Left renal pelvis (tissue), 4 donors: Measurements from ENCODE around the gene WBP1L. TPM values are rescaled to one million over a fixed set of nuclear protein-coding genes. Genes with fewer than 3 reads are reported as not detected.
"Not testable (repeated sequence)": the region's sequence is repeated elsewhere in the genome, so short reads cannot be mapped to it uniquely, and the experiment has no call there.

Experiments used
- DNase-seq, 4 donors: peaks; one replicate each; pipeline ENCODE4 v3.0.0-alpha.2; 2013; ENCODE audit warnings: low read depth in 4 of 4, low spot score in 3 of 4
- polyA plus RNA-seq, 4 donors: library from polyadenylated mRNA; unstranded; fragments of 120-200 nt; gene quantifications; one replicate each; pipeline ENCODE4 v1.2.1, GENCODE V29; 2013; ENCODE audit not compliant: insufficient read length in 4 of 4

Gene WBP1L
- polyA plus RNA-seq, 4 donors = 46.6 to 57.6 (median 47.6) TPM

DNA sequence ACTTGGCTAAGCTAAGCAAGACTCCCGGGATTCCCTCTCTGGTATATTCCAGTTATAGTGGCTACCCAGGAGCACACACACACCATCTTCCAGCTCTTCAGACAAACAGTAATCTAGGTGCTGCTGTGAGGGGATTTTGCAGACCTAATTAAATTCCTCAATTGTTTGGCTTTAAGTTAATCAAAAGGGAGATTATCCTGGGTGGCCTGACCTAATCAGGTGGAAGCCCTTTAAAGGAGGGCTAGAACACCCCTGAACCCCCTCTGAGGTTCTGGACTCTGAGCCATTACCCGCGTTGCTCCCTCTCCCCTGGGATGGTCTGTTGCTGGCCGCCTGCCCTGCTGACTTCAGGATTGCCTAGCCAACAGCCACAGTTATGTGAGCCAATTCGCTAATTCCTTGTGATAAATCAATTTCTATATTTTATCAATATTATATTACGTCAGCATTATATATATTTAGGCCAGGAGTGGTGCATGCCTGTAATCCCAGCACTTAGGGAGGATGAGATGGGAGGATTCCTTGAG is 22.9 kb upstream of the WBP1L start:
- DNase-seq = no peak

DNA sequence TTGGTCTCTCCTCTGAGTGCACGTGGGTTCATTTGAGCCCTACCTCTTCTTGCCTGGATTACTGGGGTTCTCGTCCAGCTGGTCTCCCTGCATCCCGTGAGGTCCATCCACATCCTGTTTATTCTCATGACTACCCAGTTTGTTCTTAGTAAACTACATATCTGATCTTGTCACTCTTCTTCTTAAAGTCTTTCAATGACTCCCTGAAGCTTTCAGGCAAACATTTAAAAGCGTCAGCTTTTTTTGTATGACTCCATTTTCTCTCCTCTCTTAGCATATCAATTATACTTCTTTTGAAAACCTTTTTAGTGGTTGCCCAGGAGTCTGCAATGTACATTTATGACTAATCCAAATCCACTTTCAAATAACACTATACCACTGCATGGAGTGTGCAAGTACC is 21.8 kb upstream of the WBP1L start:
- no peak for DNase-seq

DNA sequence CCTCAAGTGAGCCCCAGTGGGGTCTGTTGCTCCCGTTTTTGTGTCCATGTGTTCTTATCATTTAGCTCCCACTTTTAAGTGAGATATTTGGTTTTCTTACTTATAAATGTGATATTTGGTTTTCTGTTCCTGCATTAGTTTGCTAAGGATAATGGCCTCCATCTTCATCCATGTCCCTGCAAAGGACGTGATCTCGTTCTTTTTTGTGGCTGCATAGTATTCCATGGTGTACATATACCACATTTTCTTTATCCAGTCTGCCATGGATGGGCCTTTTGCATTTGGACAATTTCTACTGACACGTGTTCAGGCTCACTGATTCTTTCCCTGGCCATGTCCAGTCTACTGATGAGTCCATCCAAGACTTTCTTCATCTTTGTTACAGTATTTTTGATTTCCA is 19.8 kb upstream of the WBP1L start:
- no peak for DNase-seq

DNA sequence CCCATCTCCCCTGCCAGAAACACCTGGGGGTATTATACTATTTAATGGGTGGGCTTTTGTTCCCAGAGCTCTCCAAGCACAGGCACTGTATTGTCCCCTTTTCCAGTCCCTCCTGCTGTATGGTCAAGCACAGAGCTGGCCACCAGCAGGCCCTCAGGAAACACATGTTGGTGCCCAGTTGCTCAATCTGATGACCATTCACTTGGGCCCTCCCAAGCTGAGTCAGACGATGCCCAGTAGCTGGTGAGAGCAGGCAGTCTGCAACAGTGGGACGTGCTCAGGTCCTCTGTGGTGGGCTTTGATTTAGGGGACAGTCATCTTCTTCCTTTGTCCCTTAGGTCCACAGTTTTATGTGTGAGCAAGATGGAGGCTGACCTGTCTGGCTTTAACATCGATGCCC is 17.5 kb upstream of the WBP1L start:
- no peak for DNase-seq

DNA sequence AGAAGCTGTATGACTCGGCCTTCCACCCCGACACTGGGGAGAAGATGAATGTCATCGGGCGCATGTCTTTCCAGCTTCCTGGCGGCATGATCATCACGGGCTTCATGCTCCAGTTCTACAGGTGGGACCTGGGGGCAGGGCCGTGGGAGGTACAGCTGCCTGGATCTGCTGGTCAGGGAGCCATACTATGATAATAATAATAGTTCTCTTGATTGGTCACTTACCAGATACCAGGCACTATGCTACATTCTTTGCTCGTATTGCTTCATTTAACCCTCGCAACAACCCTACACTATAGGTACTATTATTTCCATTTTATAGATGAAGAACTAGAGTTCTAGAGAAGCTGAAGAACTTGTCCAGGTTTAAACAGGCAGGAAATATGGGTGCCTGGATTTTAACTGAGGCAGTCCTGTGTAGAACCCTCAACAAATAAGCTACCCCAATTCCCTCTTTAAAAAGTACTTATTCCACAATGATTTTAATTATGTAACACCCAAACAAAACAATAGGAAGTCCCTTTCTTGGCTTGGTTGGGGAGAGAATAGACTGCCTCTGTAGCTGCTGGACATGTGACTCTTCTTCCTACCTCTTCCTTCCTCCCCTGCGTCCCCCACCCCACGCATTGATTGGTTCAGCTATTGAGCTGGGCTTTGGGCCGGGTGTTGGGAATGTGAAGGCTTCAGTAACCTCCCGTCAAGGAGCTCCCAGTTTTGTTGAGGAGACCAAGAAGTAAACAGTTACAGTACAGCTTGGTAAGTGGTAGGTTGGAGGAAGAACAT is 16.5 kb upstream of the WBP1L start:
- DNase-seq = no peak

DNA sequence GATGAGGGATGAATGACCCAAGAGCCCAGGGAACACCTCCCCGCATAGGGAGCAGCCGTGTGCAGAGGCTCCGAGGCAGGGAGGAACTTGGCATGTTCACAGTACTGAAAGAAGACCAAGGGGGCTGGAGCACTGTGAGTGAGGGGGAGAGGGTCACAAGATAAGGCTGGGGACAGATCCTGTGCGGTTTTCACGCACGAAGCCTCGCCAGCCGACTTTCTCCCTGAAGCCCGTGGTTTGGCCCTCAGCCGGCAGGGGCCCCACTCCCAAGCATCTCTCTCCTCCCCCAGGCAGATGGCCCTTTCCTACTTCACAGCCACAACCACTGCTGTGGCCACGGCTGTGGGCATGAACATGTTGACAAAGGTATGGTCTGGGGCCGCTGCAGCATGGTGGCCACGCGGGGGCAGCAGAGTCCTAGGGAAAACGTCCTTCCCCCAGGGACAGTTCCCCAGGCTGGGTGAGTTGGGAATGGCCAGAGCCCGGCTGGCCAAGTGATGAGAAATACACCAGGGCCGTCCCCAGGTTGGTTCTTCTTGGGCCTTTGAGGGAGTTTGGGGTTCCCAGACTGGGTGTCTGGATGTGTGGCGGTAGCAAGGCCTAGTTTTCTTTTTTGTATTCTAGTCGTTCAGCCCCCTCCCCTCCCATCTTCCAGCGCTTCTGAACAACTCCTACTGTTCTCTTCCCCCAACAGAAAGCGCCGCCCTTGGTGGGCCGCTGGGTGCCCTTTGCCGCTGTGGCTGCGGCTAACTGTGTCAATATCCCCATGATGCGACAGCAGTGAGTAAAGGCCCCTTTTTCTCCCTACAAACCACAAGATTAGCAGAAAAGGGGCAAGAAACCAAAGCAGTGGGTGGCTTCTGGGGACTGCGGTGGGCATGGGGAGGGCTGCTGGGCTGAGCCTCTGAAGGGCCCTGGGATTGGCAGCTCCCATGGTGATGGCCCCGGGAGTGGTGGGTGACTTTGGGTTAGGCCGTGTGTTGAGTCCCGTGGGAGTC is 14.4 kb upstream of the WBP1L start:
- DNase-seq = peak in 2 of 4 donors; percentile 59 to 63

DNA sequence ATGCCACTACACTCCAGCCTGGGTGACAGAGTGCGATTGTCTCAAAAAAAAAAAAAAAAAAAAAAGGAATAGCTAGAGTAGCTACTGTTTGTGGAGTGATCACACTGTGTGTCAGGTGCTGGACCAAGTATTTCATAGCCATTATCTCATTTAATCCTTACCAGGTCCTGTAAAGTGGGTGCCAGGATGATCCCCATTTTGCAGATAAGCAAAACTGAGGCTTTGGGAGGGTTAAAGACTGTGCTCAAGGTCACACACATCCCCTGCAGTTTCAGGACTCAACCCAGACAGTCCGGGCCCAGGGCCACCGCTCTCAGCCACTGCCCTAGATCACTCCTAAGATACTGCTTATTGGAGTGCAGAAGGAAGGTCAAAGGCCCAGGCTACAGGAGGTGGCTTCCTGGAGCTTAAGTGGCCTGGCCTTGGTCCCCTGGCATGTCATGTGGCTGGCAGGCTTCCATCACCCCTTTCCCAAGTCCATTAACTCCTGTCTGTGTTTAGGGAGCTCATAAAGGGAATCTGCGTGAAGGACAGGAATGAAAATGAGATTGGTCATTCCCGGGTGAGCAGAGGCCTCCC is 12.4 kb upstream of the WBP1L start:
- DNase-seq = no peak

DNA sequence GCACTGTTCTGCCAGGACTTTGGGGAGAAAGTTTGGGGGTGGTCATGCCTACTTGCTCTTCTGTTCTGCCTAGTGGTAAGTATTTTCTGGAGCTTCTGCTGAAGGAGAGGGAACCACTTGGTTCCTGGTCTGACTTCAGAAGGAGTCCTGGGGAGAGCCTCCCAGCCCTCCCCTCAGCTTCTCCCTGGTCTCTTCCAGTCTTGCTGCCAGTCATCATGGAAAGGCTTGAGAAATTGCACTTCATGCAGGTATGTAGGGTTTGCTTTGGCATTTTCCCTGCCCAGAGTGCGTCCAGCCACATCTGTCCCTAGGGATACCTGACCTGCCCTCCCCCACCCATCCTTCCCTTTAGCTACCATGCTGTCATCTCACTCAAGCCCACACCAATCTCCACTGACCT is 11.1 kb upstream of the WBP1L start:
- DNase-seq = no peak

DNA sequence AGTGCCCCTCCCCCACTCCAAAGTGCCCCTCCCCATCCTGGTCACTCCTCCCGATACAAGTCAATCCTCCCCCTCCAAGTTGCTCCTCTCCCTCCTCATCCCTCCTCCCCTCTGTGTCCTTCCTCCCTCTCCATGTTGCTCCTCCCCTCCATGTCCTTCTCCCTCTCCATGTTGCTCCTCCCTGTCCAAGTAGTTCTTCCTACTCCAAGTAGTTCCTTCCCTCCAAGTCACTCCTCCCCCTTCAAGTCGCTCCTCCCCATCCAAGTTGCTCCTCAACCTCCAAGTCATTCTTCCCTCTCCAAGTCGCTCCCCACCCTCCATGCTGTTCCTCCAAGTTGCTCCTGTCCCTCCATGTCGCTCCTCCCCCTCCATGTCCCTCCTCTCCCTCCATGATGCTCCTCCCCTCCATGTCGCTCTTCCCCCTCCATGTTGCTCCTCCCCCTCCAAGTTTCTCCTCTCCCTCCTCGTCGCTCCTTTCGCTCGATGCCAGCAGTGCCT is 8.6 kb upstream of the WBP1L start:
- DNase-seq = no peak

DNA sequence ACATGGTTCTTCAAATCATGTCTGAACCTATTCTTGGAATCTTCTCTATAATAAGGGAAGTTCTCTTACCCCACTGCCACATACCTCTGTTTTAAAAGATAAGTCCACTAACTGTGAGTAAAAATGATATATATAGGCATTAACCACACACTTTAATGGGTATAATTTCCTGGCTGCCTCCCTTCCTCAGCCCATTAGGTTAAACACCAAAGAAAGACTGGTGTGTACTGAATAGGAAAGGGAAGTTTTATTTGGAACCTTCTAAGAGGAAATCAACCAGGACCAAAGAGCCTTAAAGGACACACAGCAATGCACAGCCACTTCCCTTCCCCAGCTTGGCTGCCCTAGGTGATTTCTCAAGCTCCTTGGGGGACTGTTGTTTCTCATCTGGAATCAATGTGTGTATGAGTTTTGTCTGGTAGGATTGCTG is 5.0 kb upstream of the WBP1L start:
- no peak for DNase-seq

DNA sequence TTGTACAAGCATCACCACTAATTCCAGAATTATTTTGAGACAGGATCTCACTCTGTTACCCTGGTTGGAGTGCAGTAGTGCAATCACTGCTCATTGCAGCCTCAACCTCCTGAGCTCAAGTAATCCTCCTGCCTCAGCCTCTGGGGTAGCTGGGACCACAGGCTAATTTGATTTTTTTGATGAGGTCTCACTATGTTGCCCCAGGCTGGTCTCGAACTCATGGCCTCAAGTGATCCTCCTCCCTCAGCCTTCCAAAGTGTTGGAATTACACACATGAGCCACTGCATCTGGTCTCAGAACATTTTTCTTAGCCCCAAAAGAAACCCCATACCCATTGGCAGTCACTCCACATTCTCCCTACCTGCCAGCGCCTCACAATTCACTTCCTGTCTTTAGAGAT is 3.5 kb upstream of the WBP1L start:
- DNase-seq = no peak

DNA sequence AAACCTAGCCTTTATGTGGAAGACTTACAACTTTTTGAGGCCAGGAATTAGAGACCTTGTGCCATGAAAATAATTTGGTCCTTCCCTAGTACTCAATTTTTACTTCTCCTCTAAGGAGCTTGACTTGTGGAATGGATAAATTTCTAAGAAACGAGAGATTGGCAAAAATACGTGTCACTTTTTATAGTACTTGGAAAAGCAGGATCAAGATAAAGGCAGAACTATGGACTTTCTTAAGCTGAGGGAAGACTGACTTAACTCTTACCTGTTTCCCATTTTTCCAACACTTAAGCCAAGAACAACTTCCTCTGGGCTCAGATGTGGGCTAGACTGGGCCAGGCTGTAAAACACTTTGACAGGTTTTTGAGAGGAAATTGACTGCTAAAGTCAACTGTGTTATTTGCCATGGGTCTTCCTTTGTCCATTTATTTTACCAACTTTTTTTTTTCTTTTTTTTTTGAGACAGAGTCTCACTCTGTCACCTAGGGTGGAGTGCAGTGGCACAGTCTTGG is 2.0 kb upstream of the WBP1L start:
- DNase-seq = no peak

DNA sequence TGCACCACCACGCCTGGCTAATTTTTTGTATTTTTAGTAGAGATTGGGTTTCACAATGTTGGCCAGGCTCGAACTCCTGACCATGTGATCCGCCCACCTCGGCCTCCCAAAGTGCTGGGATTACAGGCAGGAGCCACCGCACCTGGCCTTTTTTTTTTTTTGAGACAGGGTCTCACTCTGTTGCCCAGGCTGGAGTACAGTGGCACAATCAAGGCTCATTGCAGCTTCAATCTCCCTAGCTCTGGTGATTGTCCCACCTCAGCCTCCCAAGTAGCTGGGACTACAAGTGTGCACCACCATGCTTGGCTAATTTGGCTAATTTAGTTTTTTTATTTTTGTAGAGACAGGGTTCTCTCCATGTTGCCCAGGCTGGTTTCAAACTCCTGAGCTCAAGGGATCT is 1.4 kb upstream of the WBP1L start:
- DNase-seq = not testable (repeated sequence)

DNA sequence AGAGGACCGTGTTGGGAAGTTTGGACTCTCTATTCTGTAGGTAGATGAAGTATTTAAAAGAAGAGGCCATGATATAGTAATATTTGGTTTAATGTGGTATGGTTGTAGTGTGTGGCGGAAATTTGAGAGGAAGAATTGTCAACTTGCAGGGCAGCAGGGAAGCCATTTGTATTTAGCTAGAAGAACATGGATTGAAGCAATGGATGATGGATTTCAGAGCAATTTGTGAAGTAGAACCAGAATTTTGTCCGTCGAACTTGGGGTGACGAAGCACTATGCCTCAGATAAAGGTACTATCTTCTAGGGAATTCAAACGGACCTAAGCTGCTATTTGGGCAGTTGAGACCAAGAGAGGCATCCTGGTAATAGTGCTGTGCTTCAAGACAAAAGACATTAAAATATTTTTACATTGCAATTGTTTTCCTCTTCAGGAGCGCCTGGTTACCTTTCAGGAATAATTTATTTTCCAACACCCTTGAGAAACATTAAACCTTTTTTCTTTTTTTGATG is 615 bp upstream of the WBP1L start:
- no peak for DNase-seq

DNA sequence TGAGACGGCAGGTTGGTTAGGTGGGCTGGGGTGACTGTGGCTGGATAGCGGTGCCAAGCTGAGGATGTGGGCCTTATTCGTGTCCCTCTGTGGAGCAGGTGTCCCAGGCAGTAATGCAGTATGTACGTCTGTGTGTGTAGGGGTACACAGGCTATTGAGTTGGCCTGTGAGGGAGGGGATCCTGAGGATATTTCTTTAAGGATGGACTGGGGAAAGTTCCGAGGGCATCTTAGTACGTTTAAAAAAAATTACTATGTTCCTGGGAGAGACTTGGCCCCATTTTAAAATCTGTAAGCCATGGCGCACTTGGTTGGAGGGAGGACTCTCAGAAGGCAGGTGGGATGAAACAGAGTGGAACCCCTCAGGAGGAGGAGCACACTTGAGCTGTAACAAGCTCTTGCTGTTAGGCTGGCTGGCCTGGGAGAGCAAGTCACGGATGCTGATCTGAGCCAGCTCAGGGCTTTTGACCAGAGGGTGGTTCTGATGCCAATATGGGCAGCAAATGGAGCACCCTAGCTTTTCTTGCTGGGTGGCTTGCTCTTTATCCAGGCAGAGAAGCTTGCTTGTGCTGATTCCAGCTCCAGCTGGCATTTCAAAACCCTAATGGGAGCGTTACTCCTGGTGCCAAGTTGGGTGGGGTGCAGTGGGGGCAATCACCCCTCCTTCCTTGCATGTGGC is 765 bp downstream of the WBP1L start:
- DNase-seq = no peak

DNA sequence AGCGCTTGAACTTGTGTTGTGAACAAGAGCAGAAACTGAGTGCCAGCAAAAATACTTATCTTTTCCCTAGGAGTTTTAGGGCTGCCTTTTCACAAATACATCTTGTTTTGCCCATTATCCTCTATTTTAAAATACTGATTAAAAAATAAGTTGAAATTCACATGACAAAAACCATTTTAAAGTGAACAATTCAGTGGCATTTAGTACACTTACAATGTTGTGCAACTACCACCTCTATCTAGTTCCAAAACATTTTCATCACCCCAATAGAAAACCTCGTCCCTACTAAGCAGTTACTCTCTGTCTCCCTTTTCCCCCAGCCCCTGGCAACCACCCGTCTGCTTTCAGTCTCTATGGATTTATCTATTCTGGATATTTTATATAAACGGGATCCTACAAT is 1.4 kb downstream of the WBP1L start:
- no peak for DNase-seq

DNA sequence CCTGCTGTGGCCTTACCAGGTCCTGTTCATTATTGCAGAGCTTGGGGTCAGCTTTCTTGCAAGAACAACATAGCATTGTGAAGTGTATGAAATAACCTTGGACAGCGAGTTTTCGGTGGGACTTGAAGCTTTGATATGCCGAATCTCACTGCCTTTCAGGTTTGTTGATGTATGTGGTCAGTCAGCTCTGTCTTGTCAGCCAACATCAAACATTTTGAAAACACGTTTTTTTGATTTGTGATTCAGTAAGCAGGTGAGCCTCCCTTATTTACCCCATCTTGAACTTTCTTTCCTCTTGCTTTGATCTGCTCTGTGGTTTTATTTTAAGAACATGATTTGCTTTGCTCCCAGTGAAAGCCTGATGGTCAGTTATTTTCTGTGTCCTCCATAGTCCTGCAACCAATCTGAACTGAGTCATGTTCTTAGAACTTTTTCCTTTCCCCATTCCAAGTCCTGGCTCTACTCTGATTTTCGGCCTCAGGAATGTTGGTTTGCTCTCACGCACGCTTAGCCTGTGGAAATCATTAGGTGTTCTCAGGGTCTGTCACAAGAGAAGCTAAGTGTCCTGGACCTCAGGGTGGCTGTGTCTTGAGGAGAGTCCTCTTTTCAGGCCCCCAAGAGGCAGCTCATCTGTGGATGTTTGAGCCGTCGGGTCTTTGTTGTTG is 8.7 kb downstream of the WBP1L start:
- no peak for DNase-seq

DNA sequence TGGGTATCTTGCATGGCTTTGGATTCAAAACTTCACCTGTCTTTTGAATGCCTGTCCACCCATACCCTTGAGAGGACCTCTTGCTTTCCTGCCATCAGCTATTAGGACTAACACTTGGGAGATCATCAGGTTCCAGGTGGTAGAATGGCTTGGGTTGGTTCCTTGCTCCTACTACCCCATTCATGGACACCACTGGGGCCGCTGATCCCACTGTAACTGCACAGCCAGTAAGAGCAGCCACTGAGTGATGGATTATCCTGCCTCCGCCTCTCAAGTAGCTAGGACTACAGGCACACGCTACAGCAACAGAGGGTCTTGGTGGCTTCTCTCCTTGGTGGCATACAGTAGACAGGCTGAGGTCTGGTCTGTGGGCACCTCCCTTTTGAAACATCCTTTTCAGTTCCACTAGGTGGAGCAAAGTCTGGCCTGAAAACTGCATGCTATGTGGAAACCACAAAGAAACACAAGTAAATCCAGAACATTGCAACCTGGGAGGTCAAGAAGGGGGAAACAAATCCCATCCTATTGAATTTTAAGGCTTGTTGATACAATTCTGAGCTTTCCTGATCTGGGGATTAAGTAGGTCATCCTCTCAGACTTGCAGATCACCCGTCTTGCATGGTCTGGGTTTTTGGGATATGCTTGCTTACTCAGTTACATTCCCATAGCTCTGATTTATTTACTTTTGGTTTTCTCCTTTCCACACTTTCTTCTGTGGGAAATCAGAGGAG is 9.4 kb downstream of the WBP1L start:
- no peak for DNase-seq

DNA sequence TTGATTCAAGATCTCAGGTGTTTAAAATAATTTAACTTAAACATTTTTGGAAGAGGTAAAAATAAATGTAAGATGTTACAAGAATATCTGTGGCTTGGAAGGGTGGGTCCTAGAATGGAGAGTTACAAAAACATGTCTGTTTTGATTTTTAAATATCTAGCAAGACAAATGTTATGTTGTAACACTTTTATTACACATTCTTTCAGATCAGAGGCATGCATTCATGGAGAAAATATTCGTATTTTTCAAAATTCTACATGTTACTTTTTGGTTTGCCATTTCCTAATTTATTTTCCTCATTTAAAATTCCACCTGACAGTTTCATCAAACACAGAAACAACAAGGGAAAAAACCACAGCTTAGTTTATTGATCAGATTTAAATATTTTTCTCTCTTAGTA is 10.0 kb downstream of the WBP1L start:
- DNase-seq = no peak
